ENCODE measurements around the gene MYH15.

GRCh38 chr3:108525256-108525655, 14.9 kb upstream of the MYH15 start:
- TF ChIP-seq CTCF (IDR thresholded peaks at IDR 0.05) (no peak), EP300 (IDR thresholded peaks at IDR 0.05) (no peak)

Measured in gastroesophageal sphincter (tissue), 3 donors.